Stimulated activated naive B cell treated with anti-CD40 and anti-IgM and Interleukin-4, amounts not matched to agents 10 μg/mL and 1 μg/mL and 100 μg/mL, for 72 hours (primary cell): Measurements from ENCODE around the gene ACMSD.
"Not testable (repeated sequence)": the region's sequence is repeated elsewhere in the genome, so short reads cannot be mapped to it uniquely, and the experiment has no call there.

Experiments used
- ATAC-seq, 2 donors: fragments of 150-1000 bp; cut with Tn5 transposase; replicated peaks; 2 replicates each; pipeline ENCODE4 v1.10.0; 2021; ENCODE audit warnings: moderate library complexity in 1 of 2
- DNase-seq: peaks from one replicate; pipeline ENCODE4 v3.0.0; 2021
- H3K27ac Mint-ChIP-seq: one replicate; pipeline ENCODE4 v1.8.0; 2022; ENCODE audit warnings: mild to moderate bottlenecking, mixed read lengths
- H3K27me3 Mint-ChIP-seq, 2 donors: one replicate each; pipeline ENCODE4 v1.8.0; 2022; ENCODE audit warnings: mixed read lengths in 2 of 2
- H3K36me3 Mint-ChIP-seq, 2 donors: one replicate each; pipeline ENCODE4 v1.8.0; 2022; ENCODE audit warnings: mixed read lengths in 2 of 2, mild to moderate bottlenecking in 1 of 2
- H3K4me1 Mint-ChIP-seq, 2 donors: one replicate each; pipeline ENCODE4 v1.8.0; 2022; ENCODE audit warnings: mixed read lengths in 2 of 2, mild to moderate bottlenecking in 1 of 2
- H3K4me3 Mint-ChIP-seq, 2 donors: one replicate each; pipeline ENCODE4 v1.8.0; 2022; ENCODE audit warnings: mild to moderate bottlenecking in 2 of 2, mixed read lengths in 2 of 2, moderate library complexity in 1 of 2
- H3K9me3 Mint-ChIP-seq, 2 donors: one replicate each; pipeline ENCODE4 v1.8.0; 2022; ENCODE audit warnings: mixed read lengths in 2 of 2, mild to moderate bottlenecking in 1 of 2

Gene ACMSD

DNA sequence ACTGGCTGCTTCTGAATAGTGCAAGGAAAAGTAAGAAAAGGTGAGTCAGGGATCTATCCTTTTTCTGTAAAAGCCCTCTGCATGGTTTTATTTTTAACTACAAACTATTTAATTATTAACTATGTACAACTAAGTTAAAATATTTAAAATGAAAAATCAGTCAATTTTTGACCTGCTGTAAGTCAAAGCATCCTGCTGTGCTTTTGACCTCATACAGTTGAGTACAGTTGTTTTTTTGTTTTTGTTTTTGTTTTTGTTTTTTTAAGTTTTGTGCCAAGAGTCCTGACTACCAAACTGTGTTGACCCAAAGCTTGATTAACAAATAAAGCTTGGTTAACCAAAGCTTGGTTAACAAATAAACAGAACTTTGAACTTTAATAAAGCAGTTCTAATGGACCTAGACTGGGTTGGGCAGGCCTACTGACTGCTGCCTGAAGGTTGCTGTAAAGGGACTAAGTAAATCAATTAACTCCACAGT lies at the start of gene ACMSD:
TSS of gene ACMSD (plus strand) at position 474 of the 478 bp plus-strand sequence. CDS start 67 bp downstream, outside the sequence.
- Mint-ChIP-seq H3K27ac (no peak within 1 kb of the TSS), H3K4me1 (no peaks in the 10 kb centered on the region), H3K36me3 (peaks cover 4 to 6% of the 10 kb centered on the region in 2 donors), H3K27me3 (peaks cover 6 to 15% of the 10 kb centered on the region in 2 donors), H3K9me3 (peaks cover 14 to 17% of the 10 kb centered on the region in 2 donors), H3K4me3 (no peak within 1 kb of the TSS)
- DNase-seq = no peak
- ATAC-seq = no peak

- no peaks in the 10 kb centered on the region for H3K4me1 Mint-ChIP-seq
- H3K4me3 Mint-ChIP-seq = no peak overlapping the region
- H3K36me3 Mint-ChIP-seq = no peaks in the 10 kb centered on the region
- DNase-seq = no peak
- no peak for ATAC-seq
- H3K27me3 Mint-ChIP-seq = peaks cover 3 to 6% of the 10 kb centered on the region in 2 donors
- H3K27ac Mint-ChIP-seq = no peak overlapping the region
- peaks cover 0 to 5% of the 10 kb centered on the region in 2 donors for H3K9me3 Mint-ChIP-seq
Measured at GRCh38 chr2:134790487-134790886, 47.9 kb upstream of the ACMSD start.

GRCh38 chr2:134791616-134792015 lies 46.8 kb upstream of the ACMSD start:
- no peak overlapping the region for H3K27ac Mint-ChIP-seq
- ATAC-seq (no peak), DNase-seq (no peak)
- H3K4me3 Mint-ChIP-seq = no peak overlapping the region
- H3K27me3 Mint-ChIP-seq = peaks cover 3 to 6% of the 10 kb centered on the region in 2 donors
- H3K4me1 Mint-ChIP-seq = no peaks in the 10 kb centered on the region
- peaks cover 0 to 3% of the 10 kb centered on the region in 2 donors for H3K9me3 Mint-ChIP-seq
- H3K36me3 Mint-ChIP-seq = no peaks in the 10 kb centered on the region

- DNase-seq (no peak), ATAC-seq (no peak)
- H3K4me3 Mint-ChIP-seq = no peak overlapping the region
- H3K4me1 Mint-ChIP-seq = no peaks in the 10 kb centered on the region
- peaks cover 0 to 2% of the 10 kb centered on the region in 2 donors for H3K9me3 Mint-ChIP-seq
- no peaks in the 10 kb centered on the region for H3K36me3 Mint-ChIP-seq
- no peak overlapping the region for H3K27ac Mint-ChIP-seq
- peaks cover 3 to 6% of the 10 kb centered on the region in 2 donors for H3K27me3 Mint-ChIP-seq
Measured at GRCh38 chr2:134792186-134792585, 46.2 kb upstream of the ACMSD start.

DNA sequence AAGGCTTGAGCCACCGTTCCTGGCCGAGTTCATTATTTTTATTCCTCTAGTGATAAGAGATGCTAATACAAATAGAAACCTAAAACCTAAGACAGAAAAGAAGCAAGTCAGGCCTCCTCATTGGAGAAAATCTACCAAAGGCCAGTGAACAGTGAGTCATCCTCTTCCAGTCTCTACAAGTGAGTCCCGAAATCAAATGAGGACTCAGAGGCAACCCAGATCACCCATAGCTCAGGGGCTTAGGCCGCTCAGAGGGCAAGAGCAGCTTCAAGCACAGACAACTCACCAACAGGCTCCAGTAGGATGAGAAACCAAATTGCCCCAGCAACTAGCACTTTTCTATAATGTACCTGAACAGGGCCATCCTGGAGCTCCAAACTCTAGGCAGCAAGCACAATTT lies 42.7 kb upstream of the ACMSD start:
- no peaks in the 10 kb centered on the region for H3K36me3 Mint-ChIP-seq
- H3K4me3 Mint-ChIP-seq = no peak overlapping the region
- no peak overlapping the region for H3K27ac Mint-ChIP-seq
- no peak for DNase-seq
- H3K27me3 Mint-ChIP-seq = peaks cover 6% of the 10 kb centered on the region in 2 donors
- no peaks in the 10 kb centered on the region for H3K4me1 Mint-ChIP-seq
- no peak for ATAC-seq
- no peaks in the 10 kb centered on the region for H3K9me3 Mint-ChIP-seq

- Mint-ChIP-seq H3K9me3 (no peaks in the 10 kb centered on the region), H3K27me3 (peaks cover 6% of the 10 kb centered on the region in 2 donors), H3K4me3 (no peak overlapping the region), H3K36me3 (no peaks in the 10 kb centered on the region), H3K27ac (no peak overlapping the region), H3K4me1 (no peaks in the 10 kb centered on the region)
- DNase-seq (no peak), ATAC-seq (no peak)
Measured at GRCh38 chr2:134796373-134796772, 42.0 kb upstream of the ACMSD start.

DNA sequence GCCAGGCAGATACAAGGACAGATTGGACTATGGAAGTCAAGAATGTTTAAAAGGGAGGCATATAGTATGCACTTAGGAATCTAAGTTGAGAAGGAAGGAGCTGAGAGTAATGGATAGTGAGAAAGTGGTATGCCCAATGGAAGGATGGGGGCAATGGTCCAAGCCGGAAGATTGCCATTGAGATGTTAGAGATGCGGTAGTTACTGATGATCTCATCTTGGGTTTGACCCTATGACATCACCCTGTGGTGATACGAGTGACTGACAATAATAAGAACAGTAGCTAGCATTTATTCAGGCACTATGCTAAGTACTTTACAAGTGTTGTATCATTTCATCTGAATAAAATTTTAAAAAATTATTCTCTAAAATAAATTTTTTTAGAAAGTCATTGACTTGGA lies 38.5 kb upstream of the ACMSD start:
- Mint-ChIP-seq H3K4me1 (no peaks in the 10 kb centered on the region), H3K36me3 (no peaks in the 10 kb centered on the region), H3K27ac (no peak overlapping the region), H3K27me3 (peaks cover 0 to 3% of the 10 kb centered on the region in 2 donors), H3K4me3 (no peak overlapping the region), H3K9me3 (peaks cover 6 to 13% of the 10 kb centered on the region in 2 donors)
- ATAC-seq (no peak), DNase-seq (no peak)

DNA sequence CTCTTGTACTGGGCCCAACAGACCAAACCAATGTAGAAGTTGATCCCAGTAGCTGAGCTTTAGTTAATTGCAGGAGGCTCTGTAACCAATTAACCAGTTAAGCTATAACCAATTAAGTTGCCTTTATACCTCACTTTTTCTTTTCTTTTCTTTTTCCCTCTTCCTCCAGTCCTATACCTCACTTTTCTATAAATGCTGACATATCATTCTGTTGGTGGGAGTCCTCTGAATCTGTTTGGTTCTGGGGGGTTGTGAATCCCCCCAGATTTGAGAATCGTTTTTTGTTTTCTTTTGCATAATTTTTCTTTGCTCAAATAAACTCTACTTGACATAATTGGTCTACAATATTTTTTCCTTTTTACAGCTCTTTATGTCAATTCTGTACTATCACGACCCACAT lies 38.1 kb upstream of the ACMSD start:
- H3K27ac Mint-ChIP-seq = no peak overlapping the region
- no peaks in the 10 kb centered on the region for H3K4me1 Mint-ChIP-seq
- peaks cover 6 to 13% of the 10 kb centered on the region in 2 donors for H3K9me3 Mint-ChIP-seq
- ATAC-seq (no peak), DNase-seq (no peak)
- H3K4me3 Mint-ChIP-seq = no peak overlapping the region
- no peaks in the 10 kb centered on the region for H3K36me3 Mint-ChIP-seq
- H3K27me3 Mint-ChIP-seq = peaks cover 0 to 3% of the 10 kb centered on the region in 2 donors

DNA sequence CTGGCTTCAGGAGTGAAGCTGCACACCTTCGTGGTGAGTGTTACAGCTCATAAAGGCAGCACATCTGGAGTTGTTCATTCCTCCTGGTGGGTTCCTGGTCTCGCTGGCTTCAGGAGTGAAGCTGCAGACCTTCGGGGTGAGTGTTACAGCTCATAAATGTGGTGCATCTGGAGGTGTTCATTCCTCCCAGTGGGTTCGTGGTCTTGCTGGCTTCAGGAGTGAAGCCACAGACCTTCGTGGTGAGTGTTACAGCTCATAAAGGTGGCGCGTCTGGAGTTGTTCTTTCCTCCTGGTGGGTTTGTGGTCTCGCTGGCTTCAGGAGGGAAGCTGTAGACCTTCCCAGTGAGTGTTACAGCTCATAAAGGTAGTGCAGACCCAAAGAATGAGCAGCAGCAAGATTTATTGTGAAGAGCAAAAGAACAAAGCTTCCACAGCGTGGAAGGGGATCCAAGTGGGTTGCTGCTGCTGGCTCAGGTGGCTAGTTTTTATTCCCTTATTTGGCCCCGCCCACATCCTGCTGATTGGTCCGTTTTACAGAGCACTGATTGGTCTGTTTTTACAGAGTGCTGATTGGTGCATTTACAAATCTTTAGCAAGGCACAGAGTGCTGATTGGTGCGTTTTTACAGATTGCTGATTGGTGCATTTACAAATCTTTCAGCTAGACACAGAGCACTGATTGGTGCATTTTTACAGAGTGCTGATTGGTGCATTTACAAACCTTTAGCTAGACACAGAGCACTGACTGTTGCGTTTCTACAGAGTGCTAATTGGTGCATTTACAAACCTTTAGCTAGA lies 34.6 kb upstream of the ACMSD start:
- not testable (repeated sequence) for H3K4me1 Mint-ChIP-seq, ATAC-seq, H3K27ac Mint-ChIP-seq, DNase-seq, H3K36me3 Mint-ChIP-seq, H3K4me3 Mint-ChIP-seq, H3K27me3 Mint-ChIP-seq
- peaks cover 9 to 13% of the 10 kb centered on the region in 2 donors for H3K9me3 Mint-ChIP-seq

GRCh38 chr2:134815741-134816140 lies 22.7 kb upstream of the ACMSD start:
- no peak for ATAC-seq
- Mint-ChIP-seq H3K9me3 (peaks cover 0 to 11% of the 10 kb centered on the region in 2 donors), H3K36me3 (no peaks in the 10 kb centered on the region), H3K27ac (no peak overlapping the region), H3K27me3 (peaks cover 0 to 5% of the 10 kb centered on the region in 2 donors), H3K4me1 (no peaks in the 10 kb centered on the region), H3K4me3 (no peak overlapping the region)
- DNase-seq = no peak

DNA sequence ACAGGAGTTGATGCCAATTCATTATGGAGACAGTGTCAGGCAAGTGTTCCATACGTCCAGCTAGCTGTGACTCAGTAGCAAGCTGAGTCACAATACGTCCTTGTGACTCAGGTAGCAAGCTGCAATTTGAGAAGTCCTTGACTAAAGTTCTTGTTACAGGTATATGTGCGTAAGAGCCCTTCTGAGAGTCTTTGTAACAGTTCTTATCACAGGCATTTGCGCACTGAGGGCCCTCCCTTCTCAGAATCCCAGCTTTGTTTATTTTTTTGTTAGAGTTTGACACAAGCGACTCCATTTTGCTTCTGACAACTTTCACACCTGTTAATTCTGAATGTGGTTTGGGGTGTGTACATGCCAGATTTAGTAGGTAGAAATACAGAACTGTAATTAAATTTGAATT lies 20.1 kb upstream of the ACMSD start:
- Mint-ChIP-seq H3K4me3 (no peak overlapping the region), H3K9me3 (peaks cover 0 to 5% of the 10 kb centered on the region in 2 donors)

GRCh38 chr2:134819334-134819733 lies 19.1 kb upstream of the ACMSD start:
- Mint-ChIP-seq H3K4me3 (no peak overlapping the region), H3K9me3 (peaks cover 0 to 5% of the 10 kb centered on the region in 2 donors), H3K4me1 (no peaks in the 10 kb centered on the region), H3K27ac (no peak overlapping the region), H3K36me3 (peaks cover 0 to 3% of the 10 kb centered on the region in 2 donors), H3K27me3 (peaks cover 9 to 16% of the 10 kb centered on the region in 2 donors)
- no peak for ATAC-seq
- no peak for DNase-seq

More for the DNA sequence above, 20.1 kb upstream of the ACMSD start:
- Mint-ChIP-seq H3K4me1 (no peaks in the 10 kb centered on the region), H3K27ac (no peak overlapping the region), H3K27me3 (peaks cover 5 to 15% of the 10 kb centered on the region in 2 donors), H3K36me3 (no peaks in the 10 kb centered on the region)
- DNase-seq = no peak
- no peak for ATAC-seq

DNA sequence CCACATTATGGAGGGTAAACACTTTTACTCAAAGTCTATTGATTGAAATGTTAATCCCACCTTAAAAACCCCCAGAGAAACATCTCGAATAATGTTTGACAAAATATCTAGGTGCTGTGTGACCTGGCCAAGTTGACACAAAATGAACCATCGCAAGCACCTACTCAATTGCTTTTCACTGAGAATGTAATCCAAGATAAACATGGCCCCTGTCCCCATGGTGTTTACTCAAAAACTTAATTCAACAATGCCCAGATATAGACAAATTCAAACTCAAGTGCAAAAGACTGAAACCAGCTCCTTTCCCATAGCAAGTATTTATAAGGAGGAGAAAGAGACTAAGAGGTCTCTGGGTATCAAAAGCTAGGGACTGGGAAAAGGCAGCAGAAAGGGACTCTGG lies 15.0 kb upstream of the ACMSD start:
- no peaks in the 10 kb centered on the region for H3K4me1 Mint-ChIP-seq
- DNase-seq (no peak), ATAC-seq (no peak)
- H3K27ac Mint-ChIP-seq = no peak overlapping the region
- peaks cover 0 to 4% of the 10 kb centered on the region in 2 donors for H3K9me3 Mint-ChIP-seq
- peaks cover 15 to 18% of the 10 kb centered on the region in 2 donors for H3K27me3 Mint-ChIP-seq
- H3K4me3 Mint-ChIP-seq = no peak overlapping the region
- H3K36me3 Mint-ChIP-seq = peaks cover 0 to 4% of the 10 kb centered on the region in 2 donors

- ATAC-seq = no peak
- no peak overlapping the region for H3K27ac Mint-ChIP-seq
- H3K4me1 Mint-ChIP-seq = no peaks in the 10 kb centered on the region
- H3K36me3 Mint-ChIP-seq = peaks cover 0 to 4% of the 10 kb centered on the region in 2 donors
- peaks cover 15 to 18% of the 10 kb centered on the region in 2 donors for H3K27me3 Mint-ChIP-seq
- H3K9me3 Mint-ChIP-seq = peaks cover 0 to 4% of the 10 kb centered on the region in 2 donors
- DNase-seq = no peak
- no peak overlapping the region for H3K4me3 Mint-ChIP-seq
Measured at GRCh38 chr2:134823832-134824231, 14.6 kb upstream of the ACMSD start.

GRCh38 chr2:134825716-134826115 lies 12.7 kb upstream of the ACMSD start:
- H3K27me3 Mint-ChIP-seq = peaks cover 15 to 18% of the 10 kb centered on the region in 2 donors
- H3K4me3 Mint-ChIP-seq, ATAC-seq, H3K4me1 Mint-ChIP-seq, DNase-seq, H3K9me3 Mint-ChIP-seq, H3K36me3 Mint-ChIP-seq, H3K27ac Mint-ChIP-seq: not testable (repeated sequence)
